HUES6 (cell line): ENCODE results near the gene STIM2.

Experiments used
- H3K27ac ChIP-seq: 2 replicates; pipeline ENCODE4 v1.7.0; 2013; ENCODE audit warnings: low read depth, mild to moderate bottlenecking, low read length, inconsistent platforms
- H3K27me3 ChIP-seq: 2 replicates; pipeline ENCODE4 v1.6.1; 2013; ENCODE audit warnings: low read length; ENCODE audit not compliant: control insufficient read depth, insufficient read depth
- H3K36me3 ChIP-seq: 2 replicates; pipeline ENCODE4 v1.6.1; 2013; ENCODE audit warnings: low read length; ENCODE audit not compliant: control insufficient read depth, insufficient read depth
- H3K4me1 ChIP-seq: 2 replicates; pipeline ENCODE4 v1.6.1; 2013; ENCODE audit warnings: low read length; ENCODE audit not compliant: control insufficient read depth, insufficient read depth
- H3K4me3 ChIP-seq: 2 replicates; pipeline ENCODE4 v1.5.1; 2013; ENCODE audit warnings: low read depth, low read length
- H3K9ac ChIP-seq: one replicate; pipeline ENCODE4 v1.6.1; 2013; ENCODE audit warnings: mild to moderate bottlenecking, low read length
- H3K9me3 ChIP-seq: 2 replicates; pipeline ENCODE4 v1.6.1; 2013; ENCODE audit warnings: low read depth, low read length; ENCODE audit not compliant: control insufficient read depth, insufficient read depth

STIM2 gene

GRCh38 chr4:26867914-26868684 lies 7.5 kb downstream of the STIM2 start:
- Histone ChIP-seq H3K9ac (no peak overlapping the region), H3K27ac (no peak overlapping the region), H3K4me3 (no peak overlapping the region), H3K27me3 (peaks cover 5% of the 10 kb centered on the region; the same call in 1 of the 2 replicates), H3K36me3 (no peaks in the 10 kb centered on the region), H3K4me1 (peaks cover 31% of the 10 kb centered on the region), H3K9me3 (no peaks in the 10 kb centered on the region)

GRCh38 chr4:26870576-26871262 lies 10.1 kb downstream of the STIM2 start:
- H3K4me1 ChIP-seq, result peaks cover 13% of the 10 kb centered on the region
- no peaks in the 10 kb centered on the region for H3K36me3 ChIP-seq
- H3K27me3 ChIP-seq, result no peaks in the 10 kb centered on the region
- no peak overlapping the region for H3K9ac ChIP-seq
- no peaks in the 10 kb centered on the region for H3K9me3 ChIP-seq
- no peak overlapping the region for H3K4me3 ChIP-seq
- H3K27ac ChIP-seq, result no peak overlapping the region

- no peaks in the 10 kb centered on the region for H3K9me3 ChIP-seq
- H3K27me3 ChIP-seq, result no peaks in the 10 kb centered on the region
- no peak overlapping the region for H3K27ac ChIP-seq
- no peaks in the 10 kb centered on the region for H3K36me3 ChIP-seq
- H3K4me1 ChIP-seq, result peaks cover 5% of the 10 kb centered on the region
- H3K9ac ChIP-seq, result no peak overlapping the region
- no peak overlapping the region for H3K4me3 ChIP-seq
These were observed 11.0 kb downstream of the STIM2 start for GRCh38 chr4:26871611-26872010.

- no peaks in the 10 kb centered on the region for H3K36me3 ChIP-seq
- H3K27ac ChIP-seq, result no peak overlapping the region
- 0 out of 2 replicates have a peak, but pooled peaks cover 4% of the 10 kb centered on the region for H3K9me3 ChIP-seq
- H3K9ac ChIP-seq, result no peak overlapping the region
- no peaks in the 10 kb centered on the region for H3K27me3 ChIP-seq
- no peak overlapping the region for H3K4me3 ChIP-seq
- H3K4me1 ChIP-seq, result peaks cover 3% of the 10 kb centered on the region; the same call in 1 of the 2 replicates
These were observed 12.9 kb downstream of the STIM2 start for GRCh38 chr4:26873391-26874026.

GRCh38 chr4:26874110-26874509 lies 13.5 kb downstream of the STIM2 start:
- Histone ChIP-seq H3K4me1 (peaks cover 3% of the 10 kb centered on the region; the same call in 1 of the 2 replicates), H3K27ac (no peak overlapping the region), H3K4me3 (no peak overlapping the region), H3K9ac (no peak overlapping the region), H3K9me3 (0 out of 2 replicates have a peak, but pooled peaks cover 4% of the 10 kb centered on the region), H3K27me3 (no peaks in the 10 kb centered on the region), H3K36me3 (no peaks in the 10 kb centered on the region)

- Histone ChIP-seq H3K4me3 (no peak overlapping the region), H3K4me1 (no peaks in the 10 kb centered on the region), H3K27me3 (no peaks in the 10 kb centered on the region), H3K9ac (no peak overlapping the region), H3K36me3 (no peaks in the 10 kb centered on the region), H3K9me3 (0 out of 2 replicates have a peak, but pooled peaks cover 4% of the 10 kb centered on the region), H3K27ac (no peak overlapping the region)
These were observed 16.8 kb downstream of the STIM2 start for GRCh38 chr4:26877406-26877805.

GRCh38 chr4:26877961-26878360 lies 17.3 kb downstream of the STIM2 start:
- Histone ChIP-seq H3K27me3 (no peaks in the 10 kb centered on the region), H3K4me1 (no peaks in the 10 kb centered on the region)

GRCh38 chr4:26878794-26879391 lies 18.3 kb downstream of the STIM2 start:
- no peaks in the 10 kb centered on the region for H3K36me3 ChIP-seq
- no peaks in the 10 kb centered on the region for H3K4me1 ChIP-seq
- H3K9ac ChIP-seq, result no peak overlapping the region
- H3K27ac ChIP-seq, result no peak overlapping the region
- H3K9me3 ChIP-seq, result 0 out of 2 replicates have a peak, but pooled peaks cover 4% of the 10 kb centered on the region
- no peaks in the 10 kb centered on the region for H3K27me3 ChIP-seq
- H3K4me3 ChIP-seq, result no peak overlapping the region

More at GRCh38 chr4:26877961-26878360, 17.3 kb downstream of the STIM2 start:
- H3K9ac ChIP-seq, result no peak overlapping the region
- H3K9me3 ChIP-seq, result 0 out of 2 replicates have a peak, but pooled peaks cover 4% of the 10 kb centered on the region
- H3K27ac ChIP-seq, result no peak overlapping the region
- H3K36me3 ChIP-seq, result no peaks in the 10 kb centered on the region
- H3K4me3 ChIP-seq, result no peak overlapping the region

GRCh38 chr4:26879805-26880204 lies 19.2 kb downstream of the STIM2 start:
- Histone ChIP-seq H3K4me1 (no peaks in the 10 kb centered on the region), H3K27me3 (no peaks in the 10 kb centered on the region), H3K27ac (no peak overlapping the region), H3K9me3 (0 out of 2 replicates have a peak, but pooled peaks cover 4% of the 10 kb centered on the region), H3K9ac (no peak overlapping the region), H3K4me3 (no peak overlapping the region), H3K36me3 (no peaks in the 10 kb centered on the region)

GRCh38 chr4:26884026-26884425 lies 23.4 kb downstream of the STIM2 start:
- no peak overlapping the region for H3K4me3 ChIP-seq
- H3K27ac ChIP-seq, result no peak overlapping the region
- H3K9ac ChIP-seq, result no peak overlapping the region
- H3K9me3 ChIP-seq, result no peaks in the 10 kb centered on the region
- H3K36me3 ChIP-seq, result no peaks in the 10 kb centered on the region
- H3K27me3 ChIP-seq, result no peaks in the 10 kb centered on the region
- H3K4me1 ChIP-seq, result no peaks in the 10 kb centered on the region
